Sciatic nerve (tissue), 2 donors: Measurements from ENCODE around the gene ZNF652. TPM values are rescaled to one million over a fixed set of nuclear protein-coding genes. Genes with fewer than 3 reads are reported as not detected.

ENCODE experiments used
- ATAC-seq: fragments of 200-7000 bp; cut with Tn5 transposase; one replicate; pipeline ENCODE4 v1.9.1; 2020; ENCODE audit warnings: mild to moderate bottlenecking, moderate library complexity
- DNase-seq: peaks from one replicate; pipeline ENCODE4 v3.0.0-alpha.2; 2020; ENCODE audit warnings: low spot score
- intact Hi-C: fragments of 100-400 bp; cut with DNase I; formaldehyde crosslinking; loops from one replicate; pipeline ENCODE4 v1.14.2; 2022
- total RNA-seq: library from RNA; stranded (reverse); fragmentation: NEBNext Ultra II Directional; extraction: Animal tissue kit (Norgen Biotek cat#: 25700); gene quantifications from one replicate; pipeline ENCODE4 v1.2.1, GENCODE V29; 2021
- donor health status: DM: no; HTN: no; CAD: no.
- donor health status: DM: no; HTN: no; CAD: no.

ZNF652 gene
- total RNA-seq, 1 donor from 2014 or later: 60.9 TPM

- intact Hi-C loops: no loop called here
These were observed 2.1 kb upstream of the ZNF652 start for GRCh38 chr17:49364119-49364518.

GRCh38 chr17:49363251-49363650 is 1.2 kb upstream of the ZNF652 start:
- intact Hi-C loops: no loop called here
- ATAC-seq: no peak
- no peak for DNase-seq

More at GRCh38 chr17:49364119-49364518, 2.1 kb upstream of the ZNF652 start:
- no peak for ATAC-seq
- no peak for DNase-seq

DNA sequence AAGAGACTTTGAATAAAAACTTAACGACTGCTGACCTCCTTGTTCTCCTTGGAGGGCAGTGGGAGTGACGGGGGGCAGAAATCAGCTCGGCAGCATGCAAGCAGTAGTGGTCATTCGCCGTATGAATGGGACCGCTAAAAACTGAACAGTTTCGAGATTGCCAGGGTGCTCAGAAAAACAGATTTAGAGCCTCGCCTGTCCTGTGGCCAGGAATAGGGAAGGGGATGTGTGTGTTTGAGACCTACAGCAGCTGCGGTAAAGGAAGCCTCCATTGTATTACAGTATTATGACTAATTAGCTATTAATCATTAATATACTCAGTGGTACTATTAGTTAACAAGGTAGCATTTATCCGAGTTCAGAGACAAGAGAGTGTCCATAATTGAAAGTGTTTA is 670 bp upstream of the ZNF652 start:
- ATAC-seq (peak; percentile 12), DNase-seq (no peak)
- intact Hi-C loops: no loop called here

DNA sequence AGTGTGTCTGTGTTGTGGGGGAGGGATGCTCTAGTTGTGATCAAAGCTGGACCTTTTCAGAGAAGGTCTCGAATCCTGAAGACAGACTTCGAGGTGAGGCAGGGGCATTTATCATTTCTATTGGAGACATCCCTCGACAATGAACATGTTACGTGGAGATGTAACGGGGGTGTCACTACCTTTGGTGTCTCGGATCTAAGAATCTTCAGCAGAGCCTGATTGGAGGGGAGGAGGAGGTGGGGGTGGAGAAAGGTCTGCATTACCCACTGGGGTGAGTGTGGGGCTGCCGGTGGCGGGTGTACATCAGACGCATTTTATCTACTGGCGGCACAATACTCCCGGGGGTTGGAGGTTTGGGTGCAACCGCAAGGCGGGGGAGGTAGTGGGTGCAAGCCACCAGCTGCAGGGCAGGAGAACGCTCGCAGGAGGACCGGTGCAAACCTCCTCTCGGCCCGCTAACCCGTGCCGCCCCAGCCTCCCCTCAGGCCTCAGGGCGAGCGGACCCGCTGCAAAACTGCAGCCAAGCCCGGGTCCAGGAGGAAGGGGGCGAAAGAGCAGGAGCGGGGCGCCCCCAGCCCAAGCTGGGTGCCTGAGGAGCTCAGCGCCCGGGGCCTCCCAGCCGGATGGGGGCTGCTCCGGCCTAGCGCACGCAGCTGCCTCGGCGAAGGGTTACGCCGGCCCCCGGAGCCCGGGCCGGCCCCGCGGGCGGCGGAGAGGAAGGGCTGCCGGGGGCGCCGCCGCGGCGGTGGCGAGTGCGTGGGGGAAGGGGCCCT is 735 bp downstream of the ZNF652 start:
- DNase-seq (peak; percentile 63), ATAC-seq (peak; percentile 36)
- intact Hi-C loops: no loop called here

GRCh38 chr17:49360796-49361128 is 1.3 kb downstream of the ZNF652 start:
- intact Hi-C loops: no loop called here
- no peak for ATAC-seq
- DNase-seq: no peak

DNA sequence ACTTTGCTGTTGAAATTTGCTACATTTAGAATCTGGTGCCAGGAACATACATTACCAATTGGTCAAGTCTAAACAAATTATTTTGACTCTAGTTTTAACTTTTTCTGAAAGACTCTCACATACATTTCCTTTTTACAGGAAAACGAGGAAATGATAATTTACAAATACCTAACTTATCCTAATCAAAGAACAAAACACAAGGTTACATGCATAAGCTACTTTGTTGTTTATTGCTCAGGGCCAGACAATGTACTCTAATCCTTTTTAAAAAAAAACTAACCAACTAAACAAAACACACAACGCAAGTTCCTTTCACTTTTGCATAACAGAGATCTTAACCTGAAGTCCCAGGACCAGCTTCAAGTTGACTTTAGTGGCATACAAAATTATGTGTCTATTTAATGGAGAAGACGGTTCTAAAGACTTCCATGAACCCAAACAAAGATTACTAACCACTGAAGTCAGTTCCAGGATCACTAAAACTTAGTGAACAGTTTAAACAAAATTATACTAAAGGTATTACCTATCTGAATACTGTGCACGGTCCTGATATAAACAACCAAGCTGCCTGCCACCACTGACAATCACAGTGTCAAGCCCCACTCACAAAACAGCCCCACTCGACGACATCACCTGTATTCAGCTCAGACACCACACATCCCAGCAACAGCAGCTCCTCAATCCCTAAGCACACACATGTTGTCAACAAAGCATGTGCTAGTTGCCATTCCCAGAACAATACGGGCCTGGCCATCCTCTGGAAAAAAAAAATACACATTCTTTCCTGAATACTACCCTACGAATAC is 1.9 kb downstream of the ZNF652 start:
- intact Hi-C loops: no loop called here
- ATAC-seq (no peak), DNase-seq (no peak)

DNA sequence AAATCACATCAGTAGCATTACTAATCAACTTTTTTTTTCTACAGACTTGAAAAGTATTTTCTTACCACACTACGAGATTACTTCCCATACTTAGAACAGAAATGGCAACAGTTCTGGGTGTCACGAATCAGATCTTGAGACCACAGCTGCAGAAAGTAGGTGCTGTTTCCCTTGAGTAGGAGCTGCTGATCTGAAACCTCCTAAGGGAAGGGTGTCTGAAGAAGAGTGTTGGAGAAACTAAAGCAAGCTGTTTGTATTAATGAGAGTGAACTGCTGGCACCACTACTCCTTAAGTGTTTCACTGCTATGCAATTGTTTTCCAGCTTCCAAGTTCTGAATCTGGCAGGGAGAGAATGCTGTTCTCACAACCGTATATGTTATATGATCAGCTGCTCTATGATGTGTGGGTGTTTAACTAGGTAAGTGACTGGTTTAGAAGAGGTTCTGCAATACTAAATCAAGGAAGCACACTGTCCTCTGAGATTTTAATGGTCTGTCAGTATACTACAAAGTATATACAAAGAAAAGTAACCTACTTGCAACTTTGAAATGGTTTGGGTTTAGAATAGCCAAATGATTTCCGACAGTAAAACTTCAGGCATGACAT is 3.3 kb downstream of the ZNF652 start:
- no peak for ATAC-seq
- no peak for DNase-seq
- intact Hi-C loops: no loop called here

DNA sequence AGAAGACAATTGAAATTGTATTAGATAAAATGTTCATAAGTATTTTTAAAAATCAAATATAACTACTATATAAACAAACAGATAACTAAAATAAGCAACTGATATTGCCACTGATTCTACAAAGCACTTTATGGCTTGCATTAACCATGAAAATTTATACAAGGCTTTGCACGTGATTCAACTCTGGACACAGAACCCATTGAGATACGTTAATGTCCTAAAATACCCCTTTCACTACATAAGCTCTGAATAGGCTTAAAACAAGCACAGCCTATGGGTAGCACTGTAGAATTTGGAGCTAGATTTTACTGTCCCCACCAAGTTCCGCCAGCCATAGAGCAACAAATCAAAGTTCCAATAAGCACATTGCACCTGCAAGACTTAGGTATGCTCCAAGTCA is 4.5 kb downstream of the ZNF652 start:
- DNase-seq (no peak), ATAC-seq (no peak)
- intact Hi-C loops: no loop called here

DNA sequence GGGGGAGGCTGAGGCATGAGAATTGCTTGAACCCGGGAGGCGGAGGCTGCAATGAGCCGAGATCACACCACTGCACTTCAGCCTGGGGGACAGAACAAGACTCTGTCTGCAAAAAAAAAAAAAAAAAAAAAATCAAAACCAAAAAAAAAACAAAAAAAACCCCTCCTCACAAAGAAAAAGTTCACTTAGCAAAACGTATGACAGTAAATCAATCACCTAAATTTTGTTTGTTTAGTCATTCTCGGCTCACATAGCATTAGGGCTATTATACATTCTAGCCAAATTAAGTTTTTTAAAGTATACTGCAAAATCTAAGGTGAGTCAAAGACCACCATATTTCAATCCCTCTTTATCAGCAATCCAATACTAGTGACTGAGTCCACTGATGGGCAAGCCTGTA is 5.7 kb downstream of the ZNF652 start:
- DNase-seq (no peak), ATAC-seq (no peak)
- intact Hi-C loops: no loop called here

GRCh38 chr17:49353607-49354006 is 8.4 kb downstream of the ZNF652 start:
- ATAC-seq (no peak), DNase-seq (no peak)
- intact Hi-C loops: no loop called here

- intact Hi-C loops: no loop called here
- DNase-seq: no peak
- ATAC-seq: no peak
These were observed 9.4 kb downstream of the ZNF652 start for GRCh38 chr17:49352587-49353154.

DNA sequence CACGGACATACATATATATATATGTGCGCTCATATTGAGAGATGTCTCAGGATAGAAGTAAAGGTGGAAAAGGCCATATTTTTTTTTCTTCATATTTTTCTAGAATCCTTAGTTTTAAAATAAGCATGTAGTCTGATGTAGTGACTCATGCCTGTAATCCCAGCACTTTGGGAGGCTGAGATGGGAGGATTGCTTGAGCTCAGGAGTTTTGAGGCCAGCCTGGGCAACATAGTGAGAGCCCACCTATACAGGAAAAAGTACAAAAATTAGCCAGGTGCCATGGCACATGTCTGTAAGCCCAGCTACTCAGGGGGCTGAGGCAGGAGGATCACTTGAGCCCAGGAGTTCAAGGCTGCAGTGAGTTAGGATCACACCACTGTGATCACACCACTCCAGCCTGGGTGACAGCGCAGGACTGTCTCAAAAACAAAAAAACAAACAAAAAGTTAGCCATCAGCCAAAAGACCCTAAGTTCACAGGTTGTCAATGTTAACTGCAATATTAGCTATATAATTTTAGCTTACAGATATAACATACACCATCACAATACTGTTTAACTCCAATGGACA is 10.4 kb downstream of the ZNF652 start:
- intact Hi-C loops: no loop called here
- no peak for ATAC-seq

DNA sequence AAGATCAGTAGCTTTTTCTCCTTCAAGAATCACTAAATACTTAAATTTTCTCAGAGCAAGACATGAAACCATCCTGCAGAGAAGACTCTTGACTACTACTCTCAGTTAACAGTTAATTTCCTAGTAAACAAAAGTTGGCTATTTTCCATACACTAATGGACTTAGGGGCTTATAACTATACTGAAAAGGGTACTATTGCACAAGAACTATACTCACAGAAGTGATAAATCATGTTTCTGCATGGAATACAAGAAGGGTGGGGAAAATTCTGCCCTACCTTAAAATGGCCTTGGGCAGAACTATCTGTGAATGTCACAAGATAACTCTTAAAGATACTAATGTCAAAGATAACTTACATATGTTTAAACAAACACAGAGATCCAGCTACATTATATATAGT is 12.5 kb downstream of the ZNF652 start:
- DNase-seq (no peak), ATAC-seq (no peak)
- intact Hi-C loops: no loop called here

More for the DNA sequence above, 10.4 kb downstream of the ZNF652 start:
- DNase-seq: no peak

- ATAC-seq: no peak
- intact Hi-C loops: no loop called here
- DNase-seq: no peak
These were observed 17.1 kb downstream of the ZNF652 start for GRCh38 chr17:49344914-49345313.

DNA sequence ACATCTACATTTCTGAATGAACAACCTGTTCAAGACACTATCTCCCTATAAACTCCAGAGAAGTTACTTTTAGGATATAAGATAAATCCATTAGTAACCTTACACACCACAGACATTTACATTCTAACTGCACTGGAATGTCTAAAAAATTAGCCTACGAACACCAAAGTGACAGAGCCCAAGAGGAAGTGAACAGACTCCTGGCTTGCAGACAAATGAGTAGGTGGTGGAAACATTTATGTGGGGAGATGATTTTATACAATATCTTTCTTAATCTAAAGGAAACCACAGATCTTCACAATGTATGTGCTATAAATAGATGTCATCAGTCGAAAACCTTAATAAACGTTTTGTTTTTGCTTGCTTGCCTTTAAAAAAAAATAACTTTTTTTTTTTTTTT is 18.8 kb downstream of the ZNF652 start:
- no peak for ATAC-seq
- intact Hi-C loops: no loop called here
- no peak for DNase-seq

GRCh38 chr17:49342575-49342936 is 19.5 kb downstream of the ZNF652 start:
- no peak for DNase-seq
- intact Hi-C loops: no loop called here
- ATAC-seq: no peak

DNA sequence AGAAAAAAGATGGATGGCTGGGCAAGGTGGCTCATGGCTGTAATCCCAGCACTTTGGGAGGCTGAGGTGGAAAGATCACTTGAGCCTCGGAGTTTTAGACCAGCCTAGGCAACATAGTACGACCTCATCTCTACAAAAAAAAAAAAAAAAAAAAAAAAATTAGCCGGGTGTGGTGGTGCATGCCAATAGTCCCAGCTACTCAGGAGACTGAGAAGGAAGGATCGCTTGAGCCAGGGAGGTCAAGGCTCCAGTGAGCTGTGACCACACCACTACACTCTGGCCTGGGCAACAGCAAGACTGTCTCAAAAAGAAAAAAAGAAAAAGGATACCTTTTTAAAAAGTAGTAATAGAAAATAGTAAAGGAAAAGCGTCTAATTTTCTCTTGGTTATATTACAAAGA is 20.7 kb downstream of the ZNF652 start:
- DNase-seq: no peak

DNA sequence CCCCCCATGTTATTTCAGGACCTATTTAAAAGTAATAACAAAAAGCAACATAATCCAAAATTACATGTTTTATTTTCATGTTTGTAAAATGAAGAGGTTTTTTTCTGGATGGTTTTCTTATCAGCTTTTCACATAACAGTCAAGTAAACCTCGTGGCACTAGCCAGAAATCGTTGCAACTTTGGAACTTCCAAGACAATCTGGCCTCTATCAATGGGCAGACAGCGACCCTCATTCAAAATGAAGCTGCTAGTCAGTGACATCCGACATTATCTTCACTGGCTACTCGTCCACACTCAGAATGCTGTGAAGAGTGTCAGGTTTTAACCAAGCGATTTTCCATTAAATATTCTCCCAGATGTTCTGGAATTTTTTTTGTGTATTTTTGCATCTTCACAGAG is 22.7 kb downstream of the ZNF652 start:
- ATAC-seq (no peak), DNase-seq (no peak)
- intact Hi-C loops: no loop called here

More for the DNA sequence above, 20.7 kb downstream of the ZNF652 start:
- peak; percentile 65 for ATAC-seq
- intact Hi-C loops: no loop called here

GRCh38 chr17:49338883-49339282 is 23.2 kb downstream of the ZNF652 start:
- ATAC-seq: no peak
- intact Hi-C loops: no loop called here
- no peak for DNase-seq

DNA sequence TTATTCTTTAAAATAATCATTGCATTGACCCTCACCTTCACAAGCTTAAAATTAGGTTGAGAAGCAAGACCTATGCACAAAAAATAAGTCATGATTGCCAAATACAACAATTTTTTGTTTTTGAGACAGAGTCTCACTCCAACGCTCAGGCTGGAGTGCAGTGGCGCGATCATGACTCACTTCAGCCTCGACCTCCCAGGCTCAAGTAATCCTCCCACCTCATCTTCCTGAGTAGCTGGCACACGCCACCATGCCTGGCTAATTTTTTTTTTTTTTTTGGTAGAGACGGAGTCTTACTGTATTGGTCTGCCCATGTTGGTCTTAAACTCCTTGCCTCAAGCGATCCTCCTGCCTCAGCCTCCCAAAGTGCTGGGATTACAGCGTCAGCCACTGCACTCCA is 24.2 kb downstream of the ZNF652 start:
- ATAC-seq (no peak), DNase-seq (no peak)
- intact Hi-C loops: no loop called here
